ENCODE measurements around the gene TCF21.

- no peak for TF ChIP-seq CTCF (IDR thresholded peaks at IDR 0.05)
- TF ChIP-seq POLR2A (IDR thresholded peaks at IDR 0.05) = no peak
Observed at GRCh38 chr6:133887880-133888230, 1.1 kb upstream of the TCF21 start.

Measured in gastroesophageal sphincter (tissue), 3 donors.